KOPT-K1 (cell line): Measurements from ENCODE around the gene SDK2.
"Not testable (repeated sequence)": the region's sequence is repeated elsewhere in the genome, so short reads cannot be mapped to it uniquely, and the experiment has no call there.

Source experiments
- H3K27ac ChIP-seq: fragments of 200-600 bp; sonication (generic); 2 replicates; pipeline ENCODE4 v1.5.1; 2016; ENCODE audit warnings: antibody characterized with exemption, mild to moderate bottlenecking, low read depth, low read length; ENCODE audit not compliant: poor library complexity, severe bottlenecking
- H3K36me3 ChIP-seq: fragments of 200-600 bp; sonication (generic); 2 replicates; pipeline ENCODE4 v1.5.1; 2017; ENCODE audit warnings: antibody characterized with exemption, mild to moderate bottlenecking, low read length, moderate library complexity; ENCODE audit not compliant: insufficient read depth
- H3K9me3 ChIP-seq: fragments of 200-600 bp; sonication (generic); 2 replicates; pipeline ENCODE4 v1.5.1; 2017; ENCODE audit warnings: antibody characterized with exemption, low read length, mild to moderate bottlenecking; ENCODE audit not compliant: insufficient read depth, poor library complexity, severe bottlenecking

The SDK2 gene

GRCh38 chr17:73466704-73467433 is 177.4 kb downstream of the SDK2 start:
- Histone ChIP-seq H3K9me3 (peaks cover 2% of the 10 kb centered on the region), H3K27ac (peak overlapping the region; percentile 4), H3K36me3 (no peaks in the 10 kb centered on the region)

- H3K9me3 ChIP-seq = no peaks in the 10 kb centered on the region
- H3K36me3 ChIP-seq = no peaks in the 10 kb centered on the region
- no peak overlapping the region for H3K27ac ChIP-seq
These were observed 178.4 kb downstream of the SDK2 start for GRCh38 chr17:73465953-73466230.

GRCh38 chr17:73465130-73465952 is 178.9 kb downstream of the SDK2 start:
- Histone ChIP-seq H3K27ac (no peak overlapping the region), H3K9me3 (no peaks in the 10 kb centered on the region), H3K36me3 (no peaks in the 10 kb centered on the region)

- no peaks in the 10 kb centered on the region for H3K9me3 ChIP-seq
- no peak overlapping the region for H3K27ac ChIP-seq
- no peaks in the 10 kb centered on the region for H3K36me3 ChIP-seq
These were observed 179.8 kb downstream of the SDK2 start for GRCh38 chr17:73464447-73464846.

GRCh38 chr17:73463821-73464220 is 180.4 kb downstream of the SDK2 start:
- no peaks in the 10 kb centered on the region for H3K9me3 ChIP-seq
- H3K27ac ChIP-seq = no peak overlapping the region
- no peaks in the 10 kb centered on the region for H3K36me3 ChIP-seq

GRCh38 chr17:73462823-73463222 is 181.4 kb downstream of the SDK2 start:
- Histone ChIP-seq H3K36me3 (no peaks in the 10 kb centered on the region), H3K9me3 (no peaks in the 10 kb centered on the region), H3K27ac (no peak overlapping the region)

- Histone ChIP-seq H3K9me3 (no peaks in the 10 kb centered on the region), H3K36me3 (no peaks in the 10 kb centered on the region), H3K27ac (no peak overlapping the region)
These were observed 184.3 kb downstream of the SDK2 start for GRCh38 chr17:73459980-73460379.

- Histone ChIP-seq H3K27ac (no peak overlapping the region), H3K36me3 (no peaks in the 10 kb centered on the region), H3K9me3 (peaks cover 5% of the 10 kb centered on the region)
These were observed 188.5 kb downstream of the SDK2 start for GRCh38 chr17:73455767-73456166.

GRCh38 chr17:73455050-73455687 is 189.1 kb downstream of the SDK2 start:
- Histone ChIP-seq H3K27ac (no peak overlapping the region), H3K9me3 (peaks cover 5% of the 10 kb centered on the region), H3K36me3 (no peaks in the 10 kb centered on the region)

- not testable (repeated sequence) for H3K9me3 ChIP-seq, H3K36me3 ChIP-seq, H3K27ac ChIP-seq
These were observed 190.8 kb downstream of the SDK2 start for GRCh38 chr17:73453494-73453893.

GRCh38 chr17:73453090-73453489 is 191.2 kb downstream of the SDK2 start:
- peaks cover 5% of the 10 kb centered on the region for H3K9me3 ChIP-seq
- no peak overlapping the region for H3K27ac ChIP-seq
- no peaks in the 10 kb centered on the region for H3K36me3 ChIP-seq

GRCh38 chr17:73452009-73452408 is 192.2 kb downstream of the SDK2 start:
- H3K27ac ChIP-seq = no peak overlapping the region
- no peaks in the 10 kb centered on the region for H3K36me3 ChIP-seq
- peaks cover 5% of the 10 kb centered on the region for H3K9me3 ChIP-seq

- no peaks in the 10 kb centered on the region for H3K36me3 ChIP-seq
- H3K9me3 ChIP-seq = no peaks in the 10 kb centered on the region
- no peak overlapping the region for H3K27ac ChIP-seq
These were observed 196.9 kb downstream of the SDK2 start for GRCh38 chr17:73447319-73447718.

GRCh38 chr17:73446617-73447016 is 197.6 kb downstream of the SDK2 start:
- H3K27ac ChIP-seq = no peak overlapping the region
- H3K36me3 ChIP-seq = no peaks in the 10 kb centered on the region
- no peaks in the 10 kb centered on the region for H3K9me3 ChIP-seq

GRCh38 chr17:73445466-73445865 is 198.8 kb downstream of the SDK2 start:
- Histone ChIP-seq H3K36me3 (no peaks in the 10 kb centered on the region), H3K27ac (no peak overlapping the region)

More at GRCh38 chr17:73445466-73445865, 198.8 kb downstream of the SDK2 start:
- H3K9me3 ChIP-seq = no peaks in the 10 kb centered on the region
